ACHN (cell line): Measurements from ENCODE around the gene TAF4B.
"Not testable (repeated sequence)": the region's sequence is repeated elsewhere in the genome, so short reads cannot be mapped to it uniquely, and the experiment has no call there.

Experiments
- DNase-seq: peaks from one replicate; pipeline ENCODE4 v3.0.0-alpha.2; 2015
- in situ Hi-C: cut with HindIII; loops from 2 replicates; pipeline ENCODE4 v1.10.0; 2017; ENCODE audit warnings: low sequenced_read_pairs, low pct_ligation_motif_present, low pct_unique_long_range_greater_than_20kb

TAF4B gene

DNA sequence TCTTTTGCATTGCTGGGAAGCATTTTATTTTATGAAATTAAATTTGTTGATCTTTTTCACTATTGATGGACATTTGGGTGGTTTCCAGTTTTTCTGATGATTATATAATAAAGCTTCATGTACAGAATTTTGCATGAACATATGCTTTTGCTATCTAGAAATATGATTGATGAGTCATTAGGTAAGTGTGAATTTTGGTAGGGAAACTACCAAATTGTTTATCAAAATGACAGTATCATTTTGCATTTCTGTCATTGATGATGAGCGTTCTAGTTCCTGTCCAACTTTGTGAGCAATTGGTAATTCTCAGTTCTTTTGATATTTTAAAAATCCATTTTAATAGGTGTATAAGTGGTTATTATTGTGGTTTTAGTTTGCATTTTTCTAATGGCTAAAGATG lies 67.7 kb downstream of the TAF4B start:
- in situ Hi-C loops: no loop called here
- no peak for DNase-seq

DNA sequence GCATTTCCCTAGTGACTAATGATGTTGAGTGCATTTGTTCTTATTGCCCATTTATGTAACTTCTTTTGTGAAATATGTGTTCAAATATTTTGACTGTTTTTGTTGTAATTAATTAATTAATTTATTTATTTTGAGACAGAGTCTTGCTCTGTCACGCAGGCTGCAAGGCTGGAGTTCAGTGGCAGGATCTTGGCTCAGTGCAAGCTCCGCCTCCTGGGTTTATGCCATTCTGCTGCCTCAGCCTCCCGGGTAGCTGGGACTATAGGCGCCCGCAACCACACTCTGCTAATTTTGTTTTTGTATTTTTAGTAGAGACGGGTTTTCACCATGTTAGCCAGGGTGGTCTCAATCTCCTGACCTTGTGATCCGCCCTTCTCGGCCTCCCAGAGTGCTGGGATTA lies 71.9 kb downstream of the TAF4B start:
- in situ Hi-C loops: no loop called here
- no peak for DNase-seq

DNA sequence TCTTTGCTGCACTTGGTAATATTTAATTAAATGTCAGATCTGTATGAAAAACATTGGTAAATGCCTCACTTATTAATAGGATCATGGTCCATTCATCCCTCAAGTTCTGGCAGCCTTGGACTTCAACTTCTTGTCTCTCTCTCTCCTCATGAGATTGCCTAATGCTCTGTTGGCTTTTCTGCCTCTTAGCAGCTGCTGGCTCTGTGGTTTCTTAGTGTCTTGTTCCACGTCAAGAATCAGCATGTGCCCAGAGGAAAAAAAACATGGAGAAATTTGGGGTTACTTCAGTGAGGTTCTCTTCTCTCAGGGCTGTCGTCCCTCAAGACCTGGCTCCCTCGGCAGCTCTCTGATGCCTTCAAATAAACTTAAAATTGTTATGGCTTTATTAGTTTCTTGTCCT lies 75.4 kb downstream of the TAF4B start:
- in situ Hi-C loops: no loop called here
- DNase-seq: peak; percentile 86

DNA sequence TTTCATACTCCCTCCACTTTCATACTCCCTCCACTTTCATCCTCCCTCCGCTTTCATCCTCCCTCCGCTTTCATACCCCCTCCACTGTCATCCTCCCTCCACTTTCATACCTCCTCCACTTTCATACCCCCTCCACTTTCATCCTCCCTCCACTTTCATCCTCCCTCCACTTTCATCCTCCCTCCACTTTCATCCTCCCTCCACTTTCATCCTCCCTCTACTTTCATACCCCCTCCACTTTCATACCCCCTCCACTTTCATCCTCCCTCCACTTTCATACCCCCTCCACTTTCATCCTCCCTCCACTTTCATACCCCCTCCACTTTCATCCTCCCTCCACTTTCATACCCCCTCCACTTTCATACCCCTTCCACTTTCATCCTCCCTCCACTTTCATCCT lies 77.0 kb downstream of the TAF4B start:
- in situ Hi-C loops, DNase-seq: not testable (repeated sequence)

DNA sequence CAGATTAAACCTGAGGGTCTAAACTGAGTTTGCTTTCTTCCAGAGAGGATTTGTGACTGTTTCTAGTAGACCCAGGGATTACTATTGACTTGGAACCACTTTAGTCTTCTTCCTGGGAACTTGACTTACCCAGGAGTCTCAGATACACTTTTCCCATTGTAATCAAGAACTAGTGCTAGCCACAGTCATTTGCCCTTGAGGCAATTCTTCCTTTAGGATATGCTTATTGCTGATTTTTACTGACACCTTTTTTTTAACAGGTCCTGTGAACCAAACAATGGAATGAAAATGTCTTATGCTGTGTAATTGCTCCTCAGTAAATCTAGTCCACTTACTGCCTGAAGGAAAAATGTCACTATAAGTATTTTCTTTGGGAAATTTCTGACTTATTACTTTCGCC lies 78.3 kb downstream of the TAF4B start:
- in situ Hi-C loops: no loop called here
- DNase-seq: no peak

DNA sequence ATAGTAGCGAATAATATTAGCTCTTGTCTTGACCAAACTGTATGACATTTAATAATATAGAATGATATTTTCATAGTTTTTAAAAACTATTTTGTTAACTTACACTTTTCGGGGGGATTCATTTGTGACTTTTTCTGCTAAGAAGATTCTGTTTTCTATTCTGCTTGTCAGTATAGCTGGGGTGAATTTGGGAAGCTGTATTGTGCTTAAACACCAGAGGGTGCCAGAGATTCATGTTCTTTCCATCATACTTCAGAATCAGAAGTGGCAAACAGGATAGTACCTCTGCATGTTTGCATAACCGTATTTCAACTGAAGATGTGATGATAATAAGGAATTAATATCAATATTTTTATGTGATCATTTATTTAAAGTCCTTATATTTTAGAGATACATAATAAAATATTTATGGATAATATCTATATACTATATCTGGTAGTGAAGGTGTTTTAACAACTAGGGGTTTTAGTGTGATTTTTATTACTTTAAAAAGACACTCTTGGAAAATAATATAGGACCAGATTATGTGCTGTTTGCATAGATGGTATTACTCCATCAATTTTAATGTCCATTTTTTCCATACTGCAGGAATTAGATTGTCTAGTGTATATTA lies 81.0 kb downstream of the TAF4B start:
- DNase-seq: peak; percentile 60
- in situ Hi-C loops: no loop called here

DNA sequence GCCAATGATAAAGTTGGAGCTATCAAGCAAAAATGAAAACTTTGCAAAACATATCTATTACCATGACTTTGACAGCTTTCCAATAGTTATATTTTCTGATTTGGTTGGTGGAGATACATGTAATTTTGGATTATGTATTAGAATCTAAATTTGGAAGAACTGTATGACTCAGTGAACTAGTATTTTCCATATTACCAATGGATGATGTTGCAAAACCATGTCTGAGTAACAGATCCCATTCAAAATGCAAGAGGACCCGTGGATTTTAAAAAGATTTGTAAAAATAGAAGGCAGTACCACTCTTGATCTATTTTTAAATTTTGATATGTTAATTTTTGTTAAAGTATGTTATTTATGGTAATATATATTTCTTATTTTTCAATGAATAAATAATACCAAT lies 83.0 kb downstream of the TAF4B start:
- DNase-seq: no peak
- in situ Hi-C loops: no loop called here

DNA sequence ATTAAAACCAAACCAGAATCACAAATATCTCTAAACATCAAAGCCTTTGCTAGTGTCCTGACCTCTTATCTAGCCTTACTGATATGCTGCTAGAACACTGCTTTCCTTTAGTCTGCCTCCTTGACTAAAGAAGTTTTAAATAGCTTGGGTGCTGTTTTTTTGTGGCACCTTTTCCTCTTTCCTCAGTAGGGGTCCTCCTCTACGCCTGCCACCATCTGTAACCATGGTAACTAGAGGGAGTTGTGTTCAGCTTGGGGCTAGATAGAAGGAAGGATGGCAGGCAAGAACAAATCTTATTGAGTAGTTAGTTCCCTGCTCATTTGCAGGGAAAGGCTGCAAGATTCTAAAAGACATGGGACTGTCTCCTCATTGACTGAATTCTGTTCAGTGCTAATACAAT lies 86.0 kb downstream of the TAF4B start:
- no peak for DNase-seq
- in situ Hi-C loops: no loop called here

DNA sequence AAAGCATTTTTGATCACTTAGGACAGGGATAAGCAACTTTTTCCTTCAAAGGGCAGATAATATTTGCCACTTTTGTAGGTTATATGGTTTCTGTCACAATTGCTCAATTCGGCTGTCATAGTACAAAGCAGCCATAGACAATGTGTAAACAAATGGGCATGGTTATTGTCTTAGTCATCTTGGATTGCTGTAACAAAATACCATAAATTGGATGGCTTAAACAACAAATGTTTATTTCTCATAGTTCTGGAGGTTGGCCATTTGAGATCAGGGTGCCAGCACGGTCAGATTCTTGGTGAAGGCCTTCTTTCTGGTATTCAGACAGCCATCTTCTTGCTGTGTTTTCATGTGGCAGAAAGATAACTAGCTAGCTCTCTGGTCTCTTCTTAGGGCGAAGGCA lies 91.2 kb downstream of the TAF4B start:
- no peak for DNase-seq
- in situ Hi-C loops: no loop called here

DNA sequence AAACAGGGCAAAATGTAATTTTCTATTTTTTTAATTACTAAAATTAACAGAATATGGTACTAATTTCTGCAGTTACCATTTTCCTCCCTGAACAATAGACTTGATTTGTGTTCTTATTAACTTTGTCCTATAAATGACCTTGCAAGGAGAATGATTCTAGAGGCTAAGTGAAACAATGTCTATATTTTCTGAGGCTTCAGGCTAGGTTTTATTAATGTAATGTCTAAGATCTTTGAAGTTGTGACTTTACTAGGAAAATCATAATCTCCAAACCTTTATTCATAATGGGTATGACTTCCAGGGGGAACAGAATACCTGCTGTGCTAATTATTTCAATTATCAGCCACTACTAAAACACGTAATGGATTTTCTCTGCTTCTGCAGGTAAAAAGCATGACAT lies 94.4 kb downstream of the TAF4B start:
- in situ Hi-C loops: no loop called here

DNA sequence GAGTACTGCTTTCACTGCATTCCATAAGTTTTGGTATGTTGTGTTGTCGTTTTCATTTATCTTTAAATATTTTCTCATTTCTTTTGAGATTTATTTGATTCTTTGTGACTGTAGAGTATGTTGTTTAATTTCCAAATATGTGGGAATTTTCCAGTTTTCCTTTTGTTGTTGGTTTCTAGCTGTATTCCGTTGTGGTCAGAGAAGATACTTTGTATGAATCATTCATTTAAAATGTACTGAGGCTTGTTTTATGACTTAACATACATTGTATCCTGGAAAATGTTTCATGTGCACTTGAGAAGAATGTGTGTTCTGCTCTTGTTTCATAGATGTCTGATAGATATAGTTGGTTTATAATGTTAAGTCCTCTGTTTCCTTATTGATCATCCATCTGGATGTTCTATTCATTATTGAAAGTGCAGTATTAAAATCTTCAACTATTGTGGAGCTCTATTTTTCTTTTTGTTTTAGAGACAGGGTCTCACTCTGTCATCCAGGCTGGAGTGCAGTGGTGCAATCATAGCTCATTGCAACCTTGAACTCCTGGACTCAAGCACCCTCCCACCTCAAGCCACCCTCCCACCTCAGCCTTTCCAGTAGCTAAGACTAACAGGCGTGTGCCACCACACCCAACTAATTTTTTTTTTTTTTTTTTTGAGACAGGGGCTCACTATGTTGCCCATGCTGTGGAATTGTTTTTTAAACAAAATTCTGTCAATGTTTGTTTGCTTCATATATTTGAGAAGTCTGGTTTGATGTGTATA lies 96.8 kb downstream of the TAF4B start:
- in situ Hi-C loops: no loop called here

More for the DNA sequence above, 94.4 kb downstream of the TAF4B start:
- DNase-seq: no peak

DNA sequence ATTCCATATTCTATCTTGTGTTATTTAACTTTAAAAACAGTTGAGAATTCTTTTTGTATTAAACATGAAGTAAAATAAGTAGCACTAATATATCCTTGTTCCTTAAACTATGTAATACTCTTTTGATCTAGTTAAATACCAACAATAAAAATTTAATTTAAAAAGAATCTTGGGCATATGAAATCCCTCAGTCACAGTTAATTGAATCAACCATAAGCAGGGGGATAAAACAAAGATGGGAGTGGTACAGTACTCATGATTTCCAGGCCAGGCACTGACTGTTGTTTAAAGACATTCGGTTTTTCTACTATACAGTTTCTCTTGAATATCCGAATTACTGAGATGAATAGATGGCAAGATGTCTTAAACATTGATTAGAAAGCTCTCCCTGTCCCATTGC lies 99.5 kb downstream of the TAF4B start:
- in situ Hi-C loops: no loop called here
- no peak for DNase-seq

More for the DNA sequence above, 96.8 kb downstream of the TAF4B start:
- DNase-seq: no peak

DNA sequence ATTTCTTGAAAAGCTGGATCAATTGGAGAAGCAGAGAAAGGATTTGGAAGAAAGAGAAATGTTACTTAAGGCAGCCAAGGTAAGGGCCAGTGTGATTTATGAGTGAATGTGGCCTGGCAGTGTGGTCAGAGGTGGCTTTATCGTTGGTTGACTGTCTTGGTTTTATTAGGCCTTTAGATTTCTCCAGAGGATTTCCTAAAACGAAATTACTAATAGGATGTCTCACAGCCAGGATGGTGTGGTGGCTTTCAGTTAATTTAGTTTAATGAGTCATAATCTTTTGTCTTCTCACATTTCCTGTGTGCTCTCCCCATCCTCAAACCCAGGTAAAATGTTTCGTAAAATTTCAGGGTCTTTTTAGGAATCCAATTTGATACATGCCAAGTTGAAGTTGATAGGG lies 100.8 kb downstream of the TAF4B start:
- DNase-seq: no peak
- in situ Hi-C loops: no loop called here

DNA sequence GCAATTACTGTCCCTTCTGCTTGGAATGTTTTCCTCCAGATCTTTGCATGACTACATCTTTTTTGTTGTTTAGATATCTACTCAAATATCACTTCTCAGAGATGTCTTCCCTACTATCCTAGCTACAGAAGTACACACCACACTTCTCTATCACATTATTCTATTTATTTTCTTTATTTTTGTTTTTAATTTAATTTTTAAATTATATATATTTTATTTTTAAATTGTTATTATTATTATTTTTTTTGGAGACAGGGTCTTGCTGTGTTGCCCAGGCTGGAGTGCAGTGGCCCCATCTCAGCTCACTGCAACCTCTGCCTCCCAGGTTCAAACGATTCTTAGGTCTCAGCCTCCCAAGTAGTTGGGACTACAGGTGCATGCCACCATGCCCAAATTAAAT lies 106.7 kb downstream of the TAF4B start:
- in situ Hi-C loops: no loop called here
- DNase-seq: no peak

DNA sequence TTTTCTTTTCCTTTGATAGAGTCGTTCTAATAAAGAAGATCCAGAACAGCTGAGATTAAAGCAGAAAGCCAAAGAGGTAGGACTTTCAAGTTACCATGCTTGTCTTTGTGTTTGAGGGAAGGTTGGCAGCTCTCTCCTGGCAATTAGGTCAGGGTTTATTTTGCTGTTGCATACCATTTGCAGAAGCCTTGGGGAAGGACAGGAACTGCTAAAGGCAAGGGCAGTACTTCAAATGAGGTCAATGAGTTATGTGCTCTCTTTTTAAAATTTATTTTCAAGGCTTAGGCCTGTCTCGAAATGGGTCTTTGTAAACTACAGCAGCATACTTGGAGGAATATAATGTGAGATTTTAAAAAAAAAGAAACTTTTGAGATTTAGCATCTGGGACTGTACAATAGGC lies 108.9 kb downstream of the TAF4B start:
- no peak for DNase-seq
- in situ Hi-C loops: no loop called here

DNA sequence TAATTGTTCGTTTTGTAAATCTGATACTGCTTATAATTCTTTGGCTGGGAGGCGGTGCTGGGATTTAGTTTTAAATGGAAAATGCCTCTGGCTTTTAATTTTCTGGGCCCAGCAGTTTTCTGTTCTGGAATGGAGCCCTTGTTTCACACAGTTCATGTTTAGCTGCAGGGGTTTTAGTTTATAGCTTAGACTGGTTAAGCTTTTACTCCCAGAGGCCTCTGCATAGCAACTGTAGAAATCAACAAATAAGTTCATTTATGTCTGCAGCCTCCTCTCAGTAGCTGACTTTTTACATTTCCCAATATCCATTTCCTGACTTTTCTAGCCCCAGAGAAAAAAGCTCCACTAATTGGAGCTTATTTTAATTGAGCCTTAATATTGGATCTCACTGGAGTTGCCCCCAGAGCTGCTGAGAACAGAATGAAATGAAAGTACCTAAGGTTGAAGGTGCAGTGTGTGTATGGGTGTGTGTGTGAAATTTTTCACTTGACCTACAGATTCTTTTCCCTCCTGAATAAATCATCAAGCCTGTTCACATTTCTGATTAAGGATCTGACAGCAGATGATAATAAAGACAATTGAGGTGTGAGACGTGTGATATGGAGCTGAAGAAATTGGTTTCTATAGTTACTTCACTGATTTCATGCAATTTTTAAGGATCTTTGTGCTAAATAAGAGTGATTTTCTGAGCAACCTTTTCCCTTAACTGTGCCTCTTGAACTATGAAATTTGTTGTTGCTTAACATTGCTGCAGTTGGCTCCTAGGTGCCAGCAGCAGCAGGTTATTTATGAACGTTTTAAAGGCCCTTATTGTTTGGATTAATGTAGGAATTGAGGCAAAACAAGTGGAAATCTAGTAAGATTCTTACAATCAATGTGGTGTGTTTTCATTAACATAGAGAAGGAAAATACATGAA lies 109.6 kb downstream of the TAF4B start:
- DNase-seq: no peak
- in situ Hi-C loops: no loop called here

DNA sequence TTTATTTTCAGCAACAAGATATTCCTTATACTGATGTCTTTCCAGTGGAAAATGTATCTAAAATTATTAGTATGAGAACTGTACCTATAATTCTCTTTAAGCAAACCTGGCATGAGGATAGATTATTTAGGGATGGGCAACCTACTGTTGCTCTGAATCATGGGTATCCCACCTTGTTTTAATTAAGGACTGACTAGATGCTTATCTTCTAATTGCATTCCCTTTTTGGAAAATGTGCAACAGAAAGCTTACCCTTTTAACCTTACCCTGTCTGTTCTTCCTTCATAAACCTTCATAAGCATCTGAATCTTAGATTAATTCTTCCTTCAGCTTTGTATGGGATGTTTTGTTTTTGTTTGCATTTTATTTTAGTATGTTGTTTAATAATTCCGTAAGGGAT lies 110.3 kb downstream of the TAF4B start:
- no peak for DNase-seq
- in situ Hi-C loops: no loop called here

DNA sequence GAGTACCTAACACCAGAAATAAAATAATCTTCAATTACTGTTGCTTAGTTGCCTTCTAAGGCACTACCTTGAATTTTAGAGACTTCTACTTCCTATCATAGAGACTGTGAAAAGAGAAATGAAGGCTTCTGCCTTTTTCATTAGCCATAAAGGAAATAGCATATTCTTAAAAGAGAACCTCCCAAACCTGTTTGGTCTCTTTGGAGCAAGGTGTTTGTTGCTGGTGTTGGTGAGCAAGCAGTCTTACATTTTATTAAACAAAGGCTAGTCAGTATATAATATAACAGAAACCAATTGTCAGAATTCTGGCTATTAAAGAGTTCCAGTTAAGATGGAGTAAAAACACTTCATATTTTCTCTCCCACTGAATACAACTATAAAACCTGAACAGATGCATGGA lies 116.4 kb downstream of the TAF4B start:
- in situ Hi-C loops: no loop called here
- DNase-seq: no peak

DNA sequence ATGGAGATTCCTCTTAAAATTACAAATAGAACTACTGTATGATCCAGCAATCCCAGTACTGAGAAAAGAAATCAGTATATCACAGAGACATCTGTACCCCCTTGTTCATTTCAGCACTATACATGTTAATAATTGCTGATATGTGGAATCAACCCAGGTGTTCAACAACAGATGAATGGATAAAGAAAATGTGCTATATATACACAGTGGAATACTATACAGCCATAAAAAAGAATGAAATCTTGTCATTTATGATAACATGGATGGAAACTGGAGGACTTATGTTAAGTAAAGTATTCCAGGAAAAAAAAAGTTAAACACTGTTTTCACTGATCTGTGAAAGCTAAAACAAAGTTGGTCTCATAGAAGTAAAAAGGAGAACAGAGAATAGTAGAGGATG lies 124.7 kb downstream of the TAF4B start:
- DNase-seq: no peak
- in situ Hi-C loops: no loop called here
